LNCAP (cell line): ENCODE measurements around the gene COG8.

ENCODE experiments used
- CTCF ChIP-seq: fragments of 450-650 bp; IDR thresholded peaks from 2 replicates; pipeline ENCODE4 v1.5.1; 2017; ENCODE audit warnings: mild to moderate bottlenecking

COG8 gene

GRCh38 chr16:69376393-69377059 lies 37.2 kb upstream of the COG8 start:
- no peak for TF ChIP-seq CTCF

GRCh38 chr16:69373019-69373418 lies 33.7 kb upstream of the COG8 start:
- no peak for TF ChIP-seq CTCF

GRCh38 chr16:69371564-69371963 lies 32.2 kb upstream of the COG8 start:
- no peak for TF ChIP-seq CTCF

GRCh38 chr16:69368866-69369265 lies 29.5 kb upstream of the COG8 start:
- TF ChIP-seq CTCF = no peak

GRCh38 chr16:69367980-69368379 lies 28.6 kb upstream of the COG8 start:
- no peak for TF ChIP-seq CTCF

GRCh38 chr16:69366431-69366830 lies 27.1 kb upstream of the COG8 start:
- no peak for TF ChIP-seq CTCF

- TF ChIP-seq CTCF = no peak
Observed at GRCh38 chr16:69365901-69366300, 26.5 kb upstream of the COG8 start.

GRCh38 chr16:69364088-69364487 lies 24.7 kb upstream of the COG8 start:
- TF ChIP-seq CTCF = no peak
